ENCODE measurements around the gene FAM171A1. TPM values are rescaled to one million over a fixed set of nuclear protein-coding genes. Genes with fewer than 3 reads are reported as not detected.
"Not testable (repeated sequence)": the region's sequence is repeated elsewhere in the genome, so short reads cannot be mapped to it uniquely, and the experiment has no call there.

The FAM171A1 gene
- total and polyA plus RNA-seq, 5 experiments from 2014 or later = 6.1 to 16.0 (median 12.9) TPM

DNA sequence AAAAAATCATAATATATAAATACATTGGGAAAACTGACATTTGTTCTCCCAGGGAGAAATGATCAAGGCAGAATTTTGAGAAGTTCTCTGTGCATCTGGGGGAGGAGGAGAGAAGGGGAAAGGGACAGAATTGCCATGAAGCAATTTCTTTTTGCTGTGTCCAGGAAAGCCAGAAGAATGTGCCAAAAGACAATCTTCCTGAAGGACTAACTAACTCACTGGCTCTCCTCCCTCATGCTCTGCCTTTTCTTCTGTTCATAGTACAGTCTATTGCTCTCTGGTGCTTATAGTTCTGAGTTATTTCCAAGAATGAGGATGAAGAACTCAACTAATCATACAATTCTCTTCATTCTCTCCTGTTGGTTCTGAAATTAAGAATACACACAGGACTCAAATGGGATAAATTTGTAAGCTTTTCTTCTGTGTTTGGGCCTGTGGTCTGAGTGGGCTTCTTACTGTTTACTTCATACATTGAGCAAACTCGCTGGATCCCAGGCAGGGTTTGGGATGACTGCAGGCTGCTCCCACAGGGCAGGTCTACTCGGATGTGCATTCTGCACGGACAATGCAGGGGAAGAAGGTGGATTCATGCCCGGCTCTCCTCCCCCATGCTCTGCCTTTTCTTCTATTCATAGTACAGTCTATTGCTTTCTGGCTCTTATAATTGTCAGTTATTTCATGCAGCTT lies 22.2 kb upstream of the FAM171A1 start:
- no peak overlapping the region for H3K27ac Mint-ChIP-seq
- no peaks in the 10 kb centered on the region for H3K4me1 Mint-ChIP-seq
- no peak for ATAC-seq
- no peak overlapping the region for H3K4me3 Mint-ChIP-seq
- no peaks in the 10 kb centered on the region for H3K9me3 Mint-ChIP-seq
- peaks cover 2 to 16% (median 10%) of the 10 kb centered on the region in 5 donors for H3K27me3 Mint-ChIP-seq
- no peaks in the 10 kb centered on the region for H3K36me3 Mint-ChIP-seq
- POLR2A ChIA-PET = no interaction called here
- no peak for DNase-seq

DNA sequence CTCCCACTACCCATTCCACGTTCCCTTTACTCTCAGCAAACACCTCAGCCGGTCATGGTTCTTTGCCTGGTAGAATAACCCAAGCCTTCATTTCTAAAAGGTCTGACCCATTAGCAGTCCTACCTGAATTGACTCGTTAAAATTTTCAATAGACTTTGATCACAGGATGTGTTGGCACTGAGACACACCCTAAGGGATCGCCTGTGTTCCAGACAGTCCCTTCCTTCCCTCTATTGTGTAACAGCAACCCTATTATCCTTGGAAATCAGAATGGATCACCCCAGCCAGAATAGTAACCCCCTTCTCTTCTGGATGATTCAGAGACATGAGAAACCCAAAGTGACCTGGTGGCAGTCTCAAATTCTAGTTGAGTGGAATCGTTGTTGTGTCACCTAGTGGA lies 20.4 kb upstream of the FAM171A1 start:
- Mint-ChIP-seq H3K27ac (no peak overlapping the region), H3K27me3 (peaks cover 2 to 31% (median 16%) of the 10 kb centered on the region in 5 donors), H3K4me1 (no peaks in the 10 kb centered on the region), H3K4me3 (no peak overlapping the region), H3K36me3 (no peaks in the 10 kb centered on the region), H3K9me3 (no peaks in the 10 kb centered on the region)
- POLR2A ChIA-PET = no interaction called here
- DNase-seq (no peak), ATAC-seq (no peak)

- H3K36me3 Mint-ChIP-seq, H3K9me3 Mint-ChIP-seq, H3K4me3 Mint-ChIP-seq, ATAC-seq, H3K4me1 Mint-ChIP-seq, POLR2A ChIA-PET, DNase-seq: not testable (repeated sequence)
- Mint-ChIP-seq H3K27ac (peak overlapping the region in 1 of 10 donors; percentile 51), H3K27me3 (peaks cover 9 to 58% (median 29%) of the 10 kb centered on the region in 5 donors)
These were observed 17.1 kb upstream of the FAM171A1 start for GRCh38 chr10:15388172-15388571.

DNA sequence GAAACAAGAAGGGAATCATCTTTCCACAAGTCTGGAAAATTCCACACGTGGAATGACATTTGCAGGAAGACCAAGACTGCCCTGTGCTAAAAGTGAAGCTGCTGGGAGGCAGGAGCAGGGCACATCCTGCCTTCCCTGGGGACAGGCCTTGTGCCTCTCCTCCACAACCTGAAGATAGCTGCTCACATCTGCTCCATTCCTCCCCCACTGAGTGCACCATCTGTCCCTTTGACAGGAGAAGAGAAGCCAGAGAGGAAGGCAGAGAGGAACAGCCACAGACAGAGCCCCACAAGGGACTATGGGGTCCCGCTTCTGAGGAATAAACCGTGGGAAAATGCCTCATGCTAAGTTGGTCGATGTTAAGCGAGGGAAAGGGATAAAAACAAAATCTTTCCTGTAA lies 15.9 kb upstream of the FAM171A1 start:
- no peak overlapping the region for H3K4me3 Mint-ChIP-seq
- H3K36me3 Mint-ChIP-seq = no peaks in the 10 kb centered on the region
- H3K4me1 Mint-ChIP-seq = peaks cover 0 to 2% (median 0%) of the 10 kb centered on the region in 4 donors
- no peak for DNase-seq
- ATAC-seq = no peak
- POLR2A ChIA-PET = no interaction called here
- H3K9me3 Mint-ChIP-seq = peaks cover 0 to 5% (median 0%) of the 10 kb centered on the region in 9 donors
- no peak overlapping the region for H3K27ac Mint-ChIP-seq
- H3K27me3 Mint-ChIP-seq = peaks cover 11 to 69% (median 33%) of the 10 kb centered on the region in 5 donors

DNA sequence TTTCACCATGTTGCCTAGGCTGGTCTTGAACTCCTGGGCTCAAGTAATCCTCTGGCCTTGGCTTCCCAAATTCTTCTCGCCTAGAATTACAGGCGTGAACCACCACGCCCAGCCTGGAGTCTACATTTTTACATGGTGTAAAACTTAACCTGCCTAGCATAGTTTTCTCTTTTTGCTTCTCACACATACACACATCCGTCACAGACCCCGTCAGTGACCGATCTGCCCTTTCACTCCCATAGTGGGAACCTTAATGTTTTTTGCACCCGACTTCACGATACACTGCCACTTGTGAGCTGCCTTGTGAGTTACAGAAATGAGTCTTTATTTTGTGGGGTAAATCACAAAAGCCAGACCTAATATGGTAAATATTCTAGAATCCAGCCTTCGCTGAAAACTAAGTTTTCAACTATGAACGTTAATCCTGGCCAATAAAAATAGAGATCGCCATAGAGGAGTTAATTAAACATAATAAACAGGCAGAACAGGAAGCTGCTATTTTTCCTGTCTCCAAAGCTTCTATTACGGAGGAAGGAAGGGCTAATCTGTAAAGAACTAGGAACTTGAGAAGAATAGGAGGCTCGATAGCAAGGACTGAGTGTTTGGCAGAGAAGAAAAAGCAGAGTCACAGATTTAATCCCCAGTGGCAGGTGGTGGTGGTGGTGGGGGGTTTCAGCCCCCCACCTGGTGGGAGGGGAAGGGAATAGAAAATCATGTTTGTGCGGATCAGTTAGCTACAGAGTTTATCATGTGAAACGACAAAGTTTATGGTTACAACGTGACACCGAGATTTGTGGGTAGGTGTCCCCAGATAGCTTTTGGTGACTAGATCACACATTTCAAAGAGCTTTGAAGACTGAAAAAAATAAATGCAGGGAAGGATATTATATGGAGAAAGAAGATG lies 14.7 kb upstream of the FAM171A1 start:
- Mint-ChIP-seq H3K4me3 (no peak overlapping the region), H3K9me3 (peaks cover 0 to 5% (median 0%) of the 10 kb centered on the region in 9 donors), H3K36me3 (no peaks in the 10 kb centered on the region), H3K4me1 (peaks cover 0 to 2% (median 0%) of the 10 kb centered on the region in 4 donors), H3K27me3 (peaks cover 16 to 71% (median 35%) of the 10 kb centered on the region in 5 donors), H3K27ac (no peak overlapping the region)
- ATAC-seq (no peak), DNase-seq (no peak)
- POLR2A ChIA-PET = no interaction called here

GRCh38 chr10:15381420-15381819 lies 10.3 kb upstream of the FAM171A1 start:
- H3K4me1 Mint-ChIP-seq = peaks cover 0 to 2% (median 0%) of the 10 kb centered on the region in 4 donors
- H3K27me3 Mint-ChIP-seq = peaks cover 21 to 72% (median 36%) of the 10 kb centered on the region in 5 donors
- POLR2A ChIA-PET = no interaction called here
- no peaks in the 10 kb centered on the region for H3K36me3 Mint-ChIP-seq
- DNase-seq (no peak), ATAC-seq (no peak)
- no peak overlapping the region for H3K27ac Mint-ChIP-seq
- H3K4me3 Mint-ChIP-seq = no peak overlapping the region
- peaks cover 0 to 5% (median 0%) of the 10 kb centered on the region in 9 donors for H3K9me3 Mint-ChIP-seq

GRCh38 chr10:15379078-15379477 lies 8.0 kb upstream of the FAM171A1 start:
- Mint-ChIP-seq H3K27me3 (peaks cover 16 to 56% (median 38%) of the 10 kb centered on the region in 5 donors), H3K4me3 (no peak overlapping the region), H3K27ac (no peak overlapping the region), H3K9me3 (peaks cover 0 to 2% (median 0%) of the 10 kb centered on the region in 9 donors), H3K4me1 (no peaks in the 10 kb centered on the region), H3K36me3 (no peaks in the 10 kb centered on the region)
- ATAC-seq (no peak), DNase-seq (no peak)
- POLR2A ChIA-PET = no interaction called here

- no peaks in the 10 kb centered on the region for H3K4me1 Mint-ChIP-seq
These were observed 7.5 kb upstream of the FAM171A1 start for GRCh38 chr10:15378569-15378968.

DNA sequence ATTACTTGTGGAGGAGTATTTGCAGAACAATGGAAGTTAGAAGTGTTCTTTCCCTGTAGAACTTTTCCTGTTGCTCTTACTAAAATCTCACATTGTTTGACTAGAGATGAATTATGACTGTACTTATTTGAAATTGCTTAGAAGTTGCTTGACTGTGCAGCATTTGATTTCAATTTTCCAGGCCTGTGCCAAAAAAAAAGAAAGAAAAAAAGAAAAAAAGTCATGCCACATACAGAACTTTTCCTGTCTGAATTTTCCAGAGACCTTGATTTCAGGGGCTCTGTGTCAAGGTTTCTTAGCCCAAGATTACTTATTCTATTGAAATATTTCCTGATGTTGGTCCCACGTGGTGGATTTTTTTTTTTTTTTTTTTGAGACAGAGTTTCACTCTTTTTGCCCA lies 3.5 kb upstream of the FAM171A1 start:
- H3K4me3 Mint-ChIP-seq = no peak overlapping the region
- H3K4me1 Mint-ChIP-seq = peaks cover 3 to 7% (median 6%) of the 10 kb centered on the region in 4 donors
- DNase-seq (no peak), ATAC-seq (no peak)
- POLR2A ChIA-PET = no interaction called here
- H3K27me3 Mint-ChIP-seq = peaks cover 11 to 47% (median 36%) of the 10 kb centered on the region in 5 donors
- H3K36me3 Mint-ChIP-seq = no peaks in the 10 kb centered on the region
- no peaks in the 10 kb centered on the region for H3K9me3 Mint-ChIP-seq
- H3K27ac Mint-ChIP-seq = no peak overlapping the region

More at GRCh38 chr10:15378569-15378968, 7.5 kb upstream of the FAM171A1 start:
- Mint-ChIP-seq H3K9me3 (peaks cover 0 to 2% (median 0%) of the 10 kb centered on the region in 9 donors), H3K36me3 (no peaks in the 10 kb centered on the region), H3K4me3 (no peak overlapping the region), H3K27me3 (peaks cover 16 to 55% (median 39%) of the 10 kb centered on the region in 5 donors), H3K27ac (no peak overlapping the region)
- no peak for DNase-seq
- POLR2A ChIA-PET = no interaction called here
- ATAC-seq = no peak

DNA sequence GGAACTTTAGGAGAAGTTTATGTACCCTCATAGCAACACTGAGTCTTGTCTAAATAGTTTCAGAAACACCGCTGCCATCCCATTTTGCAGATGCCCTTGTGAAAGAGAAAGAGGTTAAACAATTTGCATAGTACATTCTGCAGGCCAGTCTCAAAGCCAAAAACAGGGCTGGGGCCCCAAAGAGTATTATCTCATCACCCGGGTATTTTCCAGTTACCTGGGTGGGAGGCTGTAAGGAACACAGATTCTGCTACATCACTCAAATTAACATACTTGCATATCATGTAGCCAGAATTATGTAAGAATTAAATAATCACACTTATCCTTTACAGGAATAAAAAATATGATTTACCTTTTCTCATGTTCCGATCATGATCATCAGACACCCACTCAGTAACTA lies 3.1 kb upstream of the FAM171A1 start:
- H3K27me3 Mint-ChIP-seq = peaks cover 11 to 51% (median 35%) of the 10 kb centered on the region in 5 donors
- peaks cover 3 to 11% (median 7%) of the 10 kb centered on the region in 4 donors for H3K4me1 Mint-ChIP-seq
- no peak for DNase-seq
- no peak overlapping the region for H3K4me3 Mint-ChIP-seq
- POLR2A ChIA-PET = no interaction called here
- no peaks in the 10 kb centered on the region for H3K9me3 Mint-ChIP-seq
- H3K36me3 Mint-ChIP-seq = no peaks in the 10 kb centered on the region
- H3K27ac Mint-ChIP-seq = peak overlapping the region in 1 of 10 donors; percentile 2
- ATAC-seq = no peak

GRCh38 chr10:15373199-15373598 lies 2.1 kb upstream of the FAM171A1 start:
- no peak for ATAC-seq
- Mint-ChIP-seq H3K36me3 (no peaks in the 10 kb centered on the region), H3K27ac (no peak overlapping the region), H3K4me1 (peaks cover 5 to 11% (median 7%) of the 10 kb centered on the region in 4 donors), H3K4me3 (peak overlapping the region in 2 of 10 donors; percentile 21 to 50), H3K9me3 (no peaks in the 10 kb centered on the region), H3K27me3 (peaks cover 8 to 55% (median 30%) of the 10 kb centered on the region in 5 donors)
- POLR2A ChIA-PET = no interaction called here
- no peak for DNase-seq

- peaks cover 8 to 43% (median 22%) of the 10 kb centered on the region in 5 donors for H3K27me3 Mint-ChIP-seq
- no peaks in the 10 kb centered on the region for H3K36me3 Mint-ChIP-seq
- peak overlapping the region; percentile 75 to 86 (median 82) for H3K4me3 Mint-ChIP-seq
- H3K9me3 Mint-ChIP-seq = no peaks in the 10 kb centered on the region
- POLR2A ChIA-PET = interaction anchor here (0.7 to 1.6 kb wide), 5 partner anchors 43 to 206 kb away, joined by 3 to 7 read pairs (median 4); partner anchors contain the start of gene NMT2
- DNase-seq (peak in 6 of 10 donors; percentile 13 to 46 (median 23)), ATAC-seq (peak; percentile 37 to 45)
- peak overlapping the region in 8 of 10 donors; percentile 9 to 84 (median 70) for H3K27ac Mint-ChIP-seq
- peaks cover 5 to 11% (median 7%) of the 10 kb centered on the region in 4 donors for H3K4me1 Mint-ChIP-seq
These were observed 755 bp downstream of the FAM171A1 start for GRCh38 chr10:15370212-15370855.

Measured in naive thymus-derived CD8-positive, alpha-beta T cell (primary cell).